ENCODE data around the gene WWTR1.

WWTR1 gene

GRCh38 chr3:149575213-149575960, 82.4 kb downstream of the WWTR1 start:
- Histone ChIP-seq H3K4me3 (ENCODE audit: low read length) (peak overlapping the region; percentile 61), H3K36me3 (ENCODE audit: control insufficient read depth, insufficient read depth, low read length, severe bottlenecking) (peaks cover 10% of the 10 kb centered on the region), H3K27me3 (replicated peaks; ENCODE audit: control insufficient read depth, insufficient read depth, low read length) (no peaks in the 10 kb centered on the region), H3K9ac (ENCODE audit: low read length) (peak overlapping the region; percentile 57), H3K9me3 (ENCODE audit: control insufficient read depth, low read length) (no peaks in the 10 kb centered on the region), H3K4me1 (ENCODE audit: control insufficient read depth, insufficient read depth, low read length) (peaks cover 92% of the 10 kb centered on the region)
- peak; percentile 83 for DNase-seq (ENCODE audit: low read depth)

DNA sequence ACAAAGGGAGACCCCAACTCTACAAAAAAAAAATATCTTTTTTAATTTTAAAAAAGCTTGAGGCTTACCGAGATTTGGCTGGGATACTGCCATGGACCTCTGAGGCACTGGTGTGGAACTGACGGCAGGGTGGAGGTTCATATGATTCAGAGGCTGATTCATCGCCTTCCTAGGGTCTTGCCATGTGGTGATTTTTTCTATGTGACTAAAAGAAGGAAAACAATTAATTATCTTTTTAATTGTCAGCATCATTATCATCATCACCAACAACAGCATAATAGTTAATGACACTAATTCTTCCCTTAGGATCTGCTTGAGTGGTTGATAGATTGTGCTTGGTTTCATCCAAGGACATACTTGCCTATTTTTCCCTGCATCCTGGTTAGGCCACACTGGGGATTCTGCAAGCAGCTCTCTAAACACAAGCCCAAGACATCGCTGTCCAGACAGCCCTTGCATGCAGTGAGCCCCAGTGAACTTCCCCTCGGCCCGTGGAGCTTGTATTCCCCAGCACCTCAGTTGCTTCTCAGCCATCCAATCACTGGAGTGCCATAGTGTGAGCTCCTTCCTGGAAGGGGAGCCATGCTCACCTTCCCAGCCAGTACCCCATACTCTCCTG, 84.9 kb downstream of the WWTR1 start:
- Histone ChIP-seq H3K4me3 (ENCODE audit: low read length) (peak overlapping the region; percentile 12), H3K4me1 (ENCODE audit: control insufficient read depth, insufficient read depth, low read length) (peaks cover 81% of the 10 kb centered on the region), H3K36me3 (ENCODE audit: control insufficient read depth, insufficient read depth, low read length, severe bottlenecking) (peaks cover 10% of the 10 kb centered on the region), H3K9ac (ENCODE audit: low read length) (peak overlapping the region; percentile 9), H3K9me3 (ENCODE audit: control insufficient read depth, low read length) (no peaks in the 10 kb centered on the region), H3K27me3 (replicated peaks; ENCODE audit: control insufficient read depth, insufficient read depth, low read length) (no peaks in the 10 kb centered on the region)
- DNase-seq (ENCODE audit: low read depth) = peak; percentile 72

DNA sequence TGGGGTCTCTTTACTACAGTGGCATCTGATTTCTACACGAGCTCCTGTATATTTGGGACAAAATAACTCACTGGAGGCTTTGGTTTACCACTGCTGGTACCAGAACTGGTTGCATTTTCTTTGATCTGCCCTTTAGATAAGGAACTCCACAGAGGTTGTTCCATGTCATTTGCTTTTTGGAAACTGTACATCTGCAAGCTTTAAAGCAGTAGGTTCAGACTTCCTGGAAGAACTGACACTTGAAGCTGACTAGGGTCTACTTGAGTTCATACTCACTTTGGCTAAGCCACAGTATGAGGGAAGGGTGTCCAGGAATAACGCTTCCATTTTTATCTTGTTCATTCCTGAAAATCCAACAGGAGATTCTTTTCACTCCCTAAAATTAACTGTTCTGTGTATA, 86.4 kb downstream of the WWTR1 start:
- H3K27me3 ChIP-seq (replicated peaks; ENCODE audit: control insufficient read depth, insufficient read depth, low read length) = no peaks in the 10 kb centered on the region
- DNase-seq (ENCODE audit: low read depth) = no peak
- no peak overlapping the region for H3K4me3 ChIP-seq (ENCODE audit: low read length)
- no peaks in the 10 kb centered on the region for H3K9me3 ChIP-seq (ENCODE audit: control insufficient read depth, low read length)
- H3K9ac ChIP-seq (ENCODE audit: low read length) = no peak overlapping the region
- peaks cover 80% of the 10 kb centered on the region for H3K4me1 ChIP-seq (ENCODE audit: control insufficient read depth, insufficient read depth, low read length)
- peaks cover 10% of the 10 kb centered on the region for H3K36me3 ChIP-seq (ENCODE audit: control insufficient read depth, insufficient read depth, low read length, severe bottlenecking)

DNA sequence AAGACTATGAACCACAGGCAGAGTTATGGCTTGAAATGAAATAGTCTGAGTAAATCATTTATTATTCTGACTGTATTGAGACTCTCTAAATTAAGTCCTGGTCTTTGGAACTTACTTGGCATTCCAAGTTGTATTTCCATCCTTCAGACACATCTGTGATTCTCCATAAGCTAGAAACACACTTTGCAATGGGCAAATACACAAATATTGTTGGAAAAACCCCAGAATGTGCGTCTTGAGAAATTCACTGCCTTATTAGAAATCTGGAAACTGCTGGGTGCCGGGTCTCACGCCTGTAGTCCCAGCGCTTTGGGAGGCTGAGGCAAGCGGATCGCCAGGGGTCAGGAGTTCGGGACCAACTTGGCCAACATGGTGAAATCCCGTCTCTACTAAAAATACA, 87.8 kb downstream of the WWTR1 start:
- Histone ChIP-seq H3K4me3 (ENCODE audit: low read length) (no peak overlapping the region), H3K27me3 (replicated peaks; ENCODE audit: control insufficient read depth, insufficient read depth, low read length) (no peaks in the 10 kb centered on the region), H3K4me1 (ENCODE audit: control insufficient read depth, insufficient read depth, low read length) (peaks cover 71% of the 10 kb centered on the region), H3K36me3 (ENCODE audit: control insufficient read depth, insufficient read depth, low read length, severe bottlenecking) (peaks cover 10% of the 10 kb centered on the region), H3K9ac (ENCODE audit: low read length) (no peak overlapping the region), H3K9me3 (ENCODE audit: control insufficient read depth, low read length) (no peaks in the 10 kb centered on the region)
- no peak for DNase-seq (ENCODE audit: low read depth)

- Histone ChIP-seq H3K4me3 (ENCODE audit: low read length) (no peak overlapping the region), H3K36me3 (ENCODE audit: control insufficient read depth, insufficient read depth, low read length, severe bottlenecking) (peaks cover 10% of the 10 kb centered on the region), H3K9me3 (ENCODE audit: control insufficient read depth, low read length) (no peaks in the 10 kb centered on the region), H3K9ac (ENCODE audit: low read length) (no peak overlapping the region), H3K27me3 (replicated peaks; ENCODE audit: control insufficient read depth, insufficient read depth, low read length) (no peaks in the 10 kb centered on the region), H3K4me1 (ENCODE audit: control insufficient read depth, insufficient read depth, low read length) (peaks cover 56% of the 10 kb centered on the region)
- DNase-seq (ENCODE audit: low read depth) = peak; percentile 48
Measured at GRCh38 chr3:149567381-149567780, 90.4 kb downstream of the WWTR1 start.

DNA sequence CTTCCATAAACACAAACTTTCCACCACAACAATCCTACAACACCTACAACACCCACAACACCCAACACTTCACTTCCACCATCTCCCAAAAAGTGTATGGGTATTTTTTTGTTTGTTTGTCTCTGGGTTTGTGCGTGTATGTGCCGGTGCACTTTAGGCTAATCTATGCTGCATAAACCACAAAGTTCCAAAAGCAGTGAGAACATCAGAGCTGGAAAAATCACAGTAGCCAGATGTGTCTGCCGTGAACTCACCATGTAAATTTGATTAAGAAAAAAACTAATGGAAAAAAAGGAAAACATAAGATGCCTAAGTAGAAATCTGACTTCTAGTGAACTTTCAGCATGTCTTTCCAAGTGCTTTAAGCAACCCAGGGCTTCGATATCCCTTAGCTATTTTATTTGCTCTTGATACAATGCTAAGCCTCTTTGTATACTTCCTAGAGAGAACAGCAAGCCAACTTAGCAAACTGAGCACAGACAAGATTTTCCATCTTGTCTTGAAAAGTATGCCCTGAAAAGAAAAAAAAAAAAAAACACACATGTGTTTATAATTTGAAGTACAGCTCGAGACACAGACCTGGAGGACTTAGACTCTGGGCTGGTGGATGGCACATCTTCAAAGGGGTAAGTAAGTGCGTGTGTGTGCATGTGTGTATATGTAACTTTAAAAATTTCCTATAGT, 91.4 kb downstream of the WWTR1 start:
- Histone ChIP-seq H3K9ac (ENCODE audit: low read length) (peak overlapping the region; percentile 36), H3K4me1 (ENCODE audit: control insufficient read depth, insufficient read depth, low read length) (peaks cover 47% of the 10 kb centered on the region), H3K9me3 (ENCODE audit: control insufficient read depth, low read length) (no peaks in the 10 kb centered on the region), H3K4me3 (ENCODE audit: low read length) (no peak overlapping the region), H3K36me3 (ENCODE audit: control insufficient read depth, insufficient read depth, low read length, severe bottlenecking) (peaks cover 2% of the 10 kb centered on the region), H3K27me3 (replicated peaks; ENCODE audit: control insufficient read depth, insufficient read depth, low read length) (no peaks in the 10 kb centered on the region)
- peak; percentile 74 for DNase-seq (ENCODE audit: low read depth)

DNA sequence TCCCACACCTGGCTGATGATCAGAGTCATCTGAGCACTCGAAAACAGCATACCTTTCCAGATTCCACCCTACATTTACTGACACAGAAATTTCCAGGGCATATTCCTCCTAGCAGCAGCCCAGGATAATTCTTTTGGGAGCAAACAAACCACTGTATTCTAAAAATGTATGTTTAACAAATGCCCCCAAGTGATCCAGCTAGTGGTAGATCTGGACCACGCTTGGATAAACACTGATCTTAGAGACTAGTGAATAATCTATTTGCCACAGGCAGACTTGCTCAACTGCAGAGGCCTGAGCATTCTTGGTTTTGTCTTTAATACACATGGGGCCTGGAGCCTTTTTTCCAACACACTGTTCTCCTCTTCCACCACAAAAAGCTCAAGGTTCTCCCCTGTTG, 93.7 kb downstream of the WWTR1 start:
- H3K27me3 ChIP-seq (replicated peaks; ENCODE audit: control insufficient read depth, insufficient read depth, low read length) = no peaks in the 10 kb centered on the region
- no peak overlapping the region for H3K4me3 ChIP-seq (ENCODE audit: low read length)
- peak; percentile 50 for DNase-seq (ENCODE audit: low read depth)
- no peaks in the 10 kb centered on the region for H3K9me3 ChIP-seq (ENCODE audit: control insufficient read depth, low read length)
- H3K36me3 ChIP-seq (ENCODE audit: control insufficient read depth, insufficient read depth, low read length, severe bottlenecking) = no peaks in the 10 kb centered on the region
- peaks cover 29% of the 10 kb centered on the region for H3K4me1 ChIP-seq (ENCODE audit: control insufficient read depth, insufficient read depth, low read length)
- no peak overlapping the region for H3K9ac ChIP-seq (ENCODE audit: low read length)

- Histone ChIP-seq H3K9me3 (ENCODE audit: control insufficient read depth, low read length) (no peaks in the 10 kb centered on the region), H3K4me3 (ENCODE audit: low read length) (no peak overlapping the region), H3K27me3 (replicated peaks; ENCODE audit: control insufficient read depth, insufficient read depth, low read length) (no peaks in the 10 kb centered on the region), H3K36me3 (ENCODE audit: control insufficient read depth, insufficient read depth, low read length, severe bottlenecking) (no peaks in the 10 kb centered on the region), H3K4me1 (ENCODE audit: control insufficient read depth, insufficient read depth, low read length) (peaks cover 29% of the 10 kb centered on the region), H3K9ac (ENCODE audit: low read length) (no peak overlapping the region)
- DNase-seq (ENCODE audit: low read depth) = no peak
Measured at GRCh38 chr3:149563114-149563513, 94.7 kb downstream of the WWTR1 start.

- H3K4me1 ChIP-seq (ENCODE audit: control insufficient read depth, insufficient read depth, low read length) = peaks cover 18% of the 10 kb centered on the region
- H3K36me3 ChIP-seq (ENCODE audit: control insufficient read depth, insufficient read depth, low read length, severe bottlenecking) = no peaks in the 10 kb centered on the region
- H3K9ac ChIP-seq (ENCODE audit: low read length) = no peak overlapping the region
- DNase-seq (ENCODE audit: low read depth) = no peak
- H3K27me3 ChIP-seq (replicated peaks; ENCODE audit: control insufficient read depth, insufficient read depth, low read length) = no peaks in the 10 kb centered on the region
- no peak overlapping the region for H3K4me3 ChIP-seq (ENCODE audit: low read length)
- no peaks in the 10 kb centered on the region for H3K9me3 ChIP-seq (ENCODE audit: control insufficient read depth, low read length)
Measured at GRCh38 chr3:149560617-149561016, 97.2 kb downstream of the WWTR1 start.

GRCh38 chr3:149560001-149560400, 97.8 kb downstream of the WWTR1 start:
- no peak overlapping the region for H3K4me3 ChIP-seq (ENCODE audit: low read length)
- peak; percentile 57 for DNase-seq (ENCODE audit: low read depth)
- no peaks in the 10 kb centered on the region for H3K36me3 ChIP-seq (ENCODE audit: control insufficient read depth, insufficient read depth, low read length, severe bottlenecking)
- H3K27me3 ChIP-seq (replicated peaks; ENCODE audit: control insufficient read depth, insufficient read depth, low read length) = no peaks in the 10 kb centered on the region
- peaks cover 24% of the 10 kb centered on the region for H3K4me1 ChIP-seq (ENCODE audit: control insufficient read depth, insufficient read depth, low read length)
- H3K9ac ChIP-seq (ENCODE audit: low read length) = no peak overlapping the region
- no peaks in the 10 kb centered on the region for H3K9me3 ChIP-seq (ENCODE audit: control insufficient read depth, low read length)

GRCh38 chr3:149559525-149559924, 98.3 kb downstream of the WWTR1 start:
- Histone ChIP-seq H3K9ac (ENCODE audit: low read length) (no peak overlapping the region), H3K9me3 (ENCODE audit: control insufficient read depth, low read length) (no peaks in the 10 kb centered on the region), H3K27me3 (replicated peaks; ENCODE audit: control insufficient read depth, insufficient read depth, low read length) (no peaks in the 10 kb centered on the region), H3K36me3 (ENCODE audit: control insufficient read depth, insufficient read depth, low read length, severe bottlenecking) (no peaks in the 10 kb centered on the region), H3K4me1 (ENCODE audit: control insufficient read depth, insufficient read depth, low read length) (peaks cover 26% of the 10 kb centered on the region), H3K4me3 (ENCODE audit: low read length) (no peak overlapping the region)
- DNase-seq (ENCODE audit: low read depth) = no peak

Data from adipocyte (in vitro differentiated cells).